Ectodermal cell (in vitro differentiated cells): Measurements from ENCODE around the gene ZMYND19.
"Not testable (repeated sequence)": the region's sequence is repeated elsewhere in the genome, so short reads cannot be mapped to it uniquely, and the experiment has no call there.

Experiments used
- H3K27ac ChIP-seq: 2 replicates; pipeline ENCODE4 v1.7.0; 2013; ENCODE audit warnings: mild to moderate bottlenecking, low read depth, low read length; ENCODE audit not compliant: insufficient read depth, poor library complexity, severe bottlenecking
- H3K27me3 ChIP-seq: 2 replicates; pipeline ENCODE4 v1.7.0; 2013; ENCODE audit warnings: mild to moderate bottlenecking, low read length; ENCODE audit not compliant: insufficient read depth, control insufficient read depth, poor library complexity, severe bottlenecking
- H3K36me3 ChIP-seq: one replicate; pipeline ENCODE4 v1.7.0; 2013; ENCODE audit warnings: low read length; ENCODE audit not compliant: control insufficient read depth, insufficient read depth
- H3K4me1 ChIP-seq: one replicate; pipeline ENCODE4 v1.7.0; 2013; ENCODE audit warnings: low read length; ENCODE audit not compliant: control insufficient read depth, insufficient read depth
- H3K4me3 ChIP-seq: 2 replicates; pipeline ENCODE4 v1.7.0; 2013; ENCODE audit warnings: low read depth, low read length, control low read depth; ENCODE audit not compliant: insufficient read depth
- H3K9me3 ChIP-seq: 2 replicates; pipeline ENCODE4 v1.7.0; 2013; ENCODE audit warnings: mild to moderate bottlenecking, low read length, moderate library complexity; ENCODE audit not compliant: control insufficient read depth
- WGBS, 2 experiments: methylation state at CpG; one replicate each; pipeline ENCODE4 v1.1.7; 2013; ENCODE audit warnings: missing lambda C conversion rate in 2 of 2; 5-methylcytosine and 5-hydroxymethylcytosine counted together

The ZMYND19 gene

DNA sequence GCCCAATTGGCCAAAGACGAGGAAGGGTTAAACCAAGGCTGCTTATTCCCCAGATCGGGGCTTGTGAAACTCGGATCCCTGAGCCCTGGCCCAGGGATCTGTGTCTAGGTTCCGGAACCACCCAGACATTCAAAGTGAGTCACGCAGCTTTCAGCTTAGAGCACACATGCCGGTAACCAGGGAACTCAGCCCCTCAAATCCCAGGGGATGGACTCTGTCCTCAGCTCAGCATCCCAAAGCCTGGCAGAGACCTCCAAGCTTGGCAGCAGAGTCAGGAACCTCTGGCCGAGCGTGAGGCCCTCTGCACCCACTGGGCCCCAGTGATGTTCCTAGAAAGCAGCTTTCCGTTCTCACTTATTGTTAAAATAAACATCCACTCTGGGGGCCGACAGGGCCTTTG, 45.2 kb downstream of the ZMYND19 start:
- no peaks in the 10 kb centered on the region for H3K36me3 ChIP-seq
- no peaks in the 10 kb centered on the region for H3K27me3 ChIP-seq
- H3K9me3 ChIP-seq = no peaks in the 10 kb centered on the region
- 89% methylated on average over 9 of the region's 10 CpGs for WGBS, 2 experiments
- no peak overlapping the region for H3K27ac ChIP-seq
- H3K4me1 ChIP-seq = peaks cover 6% of the 10 kb centered on the region
- H3K4me3 ChIP-seq = no peak overlapping the region

DNA sequence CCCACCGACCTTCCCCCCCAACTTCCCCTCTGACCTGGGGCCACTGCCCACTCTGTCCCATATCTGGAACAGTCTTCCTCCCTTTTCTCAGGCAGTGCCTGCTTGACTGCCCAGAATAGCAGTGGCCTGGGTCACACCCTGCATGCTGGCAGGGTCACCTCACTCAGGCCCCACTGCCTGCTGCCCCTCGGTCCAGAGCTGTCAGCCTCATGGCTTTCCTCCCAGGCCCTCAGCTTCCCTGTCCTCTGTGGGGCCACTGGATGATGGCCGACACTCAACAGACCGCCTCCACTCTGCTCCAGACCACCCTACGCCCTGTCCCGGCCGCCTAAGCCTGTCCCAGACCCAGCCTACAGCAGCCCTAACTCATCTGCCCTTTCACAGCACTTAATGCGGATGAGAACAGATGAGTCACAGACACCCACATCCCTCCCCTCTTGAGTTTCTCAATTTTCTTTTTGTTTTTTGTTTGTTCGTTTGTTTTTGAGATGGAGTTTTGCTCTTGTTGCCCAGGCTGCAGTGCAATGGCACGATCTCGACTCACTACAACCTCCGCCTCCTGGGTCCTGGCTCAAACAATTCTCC, 46.0 kb downstream of the ZMYND19 start:
- H3K27ac ChIP-seq = no peak overlapping the region
- H3K9me3 ChIP-seq = no peaks in the 10 kb centered on the region
- no peak overlapping the region for H3K4me3 ChIP-seq
- 90% methylated on average over 12 of the region's 12 CpGs for WGBS, 2 experiments
- no peaks in the 10 kb centered on the region for H3K27me3 ChIP-seq
- H3K4me1 ChIP-seq = no peaks in the 10 kb centered on the region
- H3K36me3 ChIP-seq = no peaks in the 10 kb centered on the region

DNA sequence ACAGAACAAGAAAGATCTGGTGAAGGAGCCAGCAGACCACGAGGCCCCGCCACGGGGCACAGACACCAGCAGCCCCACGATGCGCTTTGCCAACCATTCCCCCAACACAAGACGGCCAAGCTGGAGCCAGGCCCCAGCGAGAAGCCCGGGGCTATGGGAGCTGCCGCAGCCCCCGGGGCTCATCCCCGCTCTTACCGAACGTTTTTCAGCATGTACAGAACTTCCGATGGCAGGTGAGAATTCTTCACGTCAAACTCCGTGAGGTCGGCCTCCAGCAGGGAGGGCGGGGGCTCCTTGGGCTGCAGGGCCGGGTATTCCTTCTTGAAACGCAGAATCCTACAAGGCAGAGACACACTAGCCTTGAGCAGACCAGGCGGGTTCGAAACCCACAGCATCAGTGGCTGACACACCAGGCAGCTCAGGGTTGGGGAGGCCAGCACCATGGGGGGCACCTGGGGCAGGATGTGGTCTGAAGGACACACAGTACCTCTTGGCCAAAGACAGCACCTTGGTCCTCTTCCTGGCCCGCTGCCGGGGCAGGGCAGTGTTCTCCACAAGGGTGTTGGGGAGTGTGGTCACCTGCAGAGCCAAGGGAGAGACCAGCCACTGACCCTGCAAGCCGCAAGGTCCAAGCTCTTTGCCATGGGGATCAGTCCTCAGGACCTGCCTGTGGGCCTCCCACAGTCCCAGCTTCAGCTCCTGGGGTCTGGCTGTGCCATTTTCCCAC, 46.9 kb downstream of the ZMYND19 start:
- Histone ChIP-seq H3K9me3 (no peaks in the 10 kb centered on the region), H3K36me3 (no peaks in the 10 kb centered on the region), H3K27ac (no peak overlapping the region), H3K4me3 (no peak overlapping the region), H3K27me3 (no peaks in the 10 kb centered on the region), H3K4me1 (no peaks in the 10 kb centered on the region)
- 94% methylated on average over 25 of the region's 25 CpGs for WGBS, 2 experiments

DNA sequence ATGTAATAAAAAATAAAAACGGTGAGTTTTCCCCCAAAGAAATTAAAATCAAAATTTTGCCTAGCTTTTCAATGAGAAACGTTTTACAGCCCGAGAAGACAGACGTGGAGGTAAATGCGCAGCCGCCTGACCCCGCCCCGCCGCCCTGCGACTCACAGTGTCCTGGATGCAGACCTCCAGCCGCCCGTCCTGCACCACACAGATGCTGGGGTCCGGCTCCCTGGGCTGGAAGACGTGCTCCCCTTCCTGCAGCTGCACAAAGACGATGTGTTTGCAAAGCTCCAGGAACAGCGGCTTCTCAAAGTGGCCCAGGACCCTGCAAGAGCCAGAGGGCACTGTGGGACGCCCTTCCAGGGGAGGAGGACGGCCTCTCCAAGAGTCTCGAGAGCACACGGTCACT, 47.8 kb downstream of the ZMYND19 start:
- Histone ChIP-seq H3K9me3 (no peaks in the 10 kb centered on the region), H3K4me1 (no peaks in the 10 kb centered on the region), H3K4me3 (no peak overlapping the region), H3K27me3 (no peaks in the 10 kb centered on the region), H3K27ac (no peak overlapping the region), H3K36me3 (no peaks in the 10 kb centered on the region)
- WGBS, 2 experiments = 90 to 91% methylated on average over 20 of the region's 20 CpGs

DNA sequence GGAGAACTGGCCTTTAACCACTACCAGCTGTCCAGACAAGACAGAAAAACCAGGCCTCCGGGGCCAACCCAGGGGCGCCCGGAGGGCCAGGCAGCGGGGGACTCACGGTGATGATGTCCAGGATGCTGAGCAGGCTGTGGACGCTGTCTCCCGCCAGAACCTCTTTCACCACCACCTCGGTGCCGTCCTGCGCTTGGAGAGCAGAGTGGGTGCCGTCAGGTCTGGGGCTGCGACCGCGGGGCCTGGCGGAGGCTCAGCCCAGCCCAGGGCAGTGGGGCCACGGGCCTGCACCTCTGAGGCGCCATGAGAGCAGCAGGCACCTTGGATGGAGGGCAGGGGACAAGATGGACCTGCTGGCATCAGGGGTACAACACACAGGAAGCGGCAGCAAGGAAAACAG, 49.8 kb downstream of the ZMYND19 start:
- no peaks in the 10 kb centered on the region for H3K36me3 ChIP-seq
- WGBS, 2 experiments = 95 to 97% methylated on average over 18 of the region's 18 CpGs
- H3K27ac ChIP-seq = no peak overlapping the region
- H3K27me3 ChIP-seq = no peaks in the 10 kb centered on the region
- no peak overlapping the region for H3K4me3 ChIP-seq
- H3K4me1 ChIP-seq = no peaks in the 10 kb centered on the region
- no peaks in the 10 kb centered on the region for H3K9me3 ChIP-seq

DNA sequence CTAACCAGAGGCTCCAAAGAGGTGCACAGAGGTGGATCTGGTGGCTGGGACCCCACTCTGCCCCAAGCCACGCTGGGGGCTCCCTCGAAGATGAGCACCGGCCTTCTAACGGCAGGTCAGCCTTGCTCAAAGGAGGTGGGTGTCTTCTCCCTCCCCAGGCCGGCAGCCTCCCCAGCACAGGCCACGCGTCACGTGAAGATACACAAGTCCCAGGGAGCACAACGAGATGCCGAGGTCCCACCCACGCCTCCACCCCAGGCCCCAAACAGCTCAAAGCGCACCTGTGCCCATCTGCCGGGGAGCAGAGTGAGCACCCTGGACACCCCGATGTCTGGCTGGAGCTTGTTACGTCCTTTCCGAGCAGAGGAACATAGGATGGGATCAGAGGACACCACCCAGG, 52.3 kb downstream of the ZMYND19 start:
- no peak overlapping the region for H3K4me3 ChIP-seq
- no peaks in the 10 kb centered on the region for H3K36me3 ChIP-seq
- H3K27me3 ChIP-seq = no peaks in the 10 kb centered on the region
- no peaks in the 10 kb centered on the region for H3K9me3 ChIP-seq
- no peaks in the 10 kb centered on the region for H3K4me1 ChIP-seq
- H3K27ac ChIP-seq = no peak overlapping the region
- WGBS, 2 experiments = 96 to 97% methylated on average over 16 of the region's 16 CpGs

DNA sequence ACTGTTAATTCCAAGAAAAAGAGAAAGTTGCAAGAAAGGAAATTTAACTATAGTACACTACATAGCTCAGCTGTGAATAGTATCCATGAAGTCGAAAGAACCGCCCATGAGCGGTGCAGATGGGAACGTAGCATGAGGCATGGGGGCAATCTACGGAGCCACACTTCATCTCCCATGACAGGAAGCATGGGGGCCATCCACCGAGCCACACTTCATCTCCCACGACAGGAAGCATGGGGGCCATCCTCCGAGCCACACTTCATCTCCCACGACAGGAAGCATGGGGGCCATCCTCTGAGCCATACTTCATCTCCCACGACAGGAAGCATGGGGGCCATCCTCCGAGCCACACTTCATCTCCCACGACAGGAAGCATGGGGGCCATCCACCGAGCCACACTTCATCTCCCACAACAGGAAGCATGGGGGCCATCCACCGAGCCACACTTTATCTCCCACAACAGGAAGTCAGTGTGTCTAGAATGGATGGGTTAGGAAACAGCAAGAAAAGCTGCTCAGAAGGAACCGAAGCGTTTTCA, 53.6 kb downstream of the ZMYND19 start:
- 94 to 95% methylated on average over 16 of the region's 16 CpGs for WGBS, 2 experiments
- H3K9me3 ChIP-seq, H3K4me1 ChIP-seq, H3K4me3 ChIP-seq, H3K27ac ChIP-seq, H3K36me3 ChIP-seq, H3K27me3 ChIP-seq: not testable (repeated sequence)

DNA sequence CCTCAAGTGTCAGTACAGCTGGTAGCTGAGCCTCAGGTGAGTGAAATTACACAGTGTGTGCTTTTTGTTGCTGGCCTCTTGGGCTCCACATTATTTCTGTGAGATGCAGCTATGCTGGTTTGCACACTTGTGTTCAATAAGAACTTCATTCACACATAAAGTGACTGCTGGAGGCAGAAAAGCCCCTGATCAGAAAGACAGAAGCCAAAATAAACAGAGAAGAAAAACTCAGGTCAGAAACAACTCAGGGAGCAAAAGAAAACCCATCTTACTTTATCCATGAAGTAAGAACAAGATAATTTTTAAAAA, 55.2 kb downstream of the ZMYND19 start:
- Histone ChIP-seq H3K36me3 (no peaks in the 10 kb centered on the region), H3K4me1 (no peaks in the 10 kb centered on the region), H3K27ac (no peak overlapping the region), H3K9me3 (no peaks in the 10 kb centered on the region), H3K4me3 (no peak overlapping the region), H3K27me3 (no peaks in the 10 kb centered on the region)

DNA sequence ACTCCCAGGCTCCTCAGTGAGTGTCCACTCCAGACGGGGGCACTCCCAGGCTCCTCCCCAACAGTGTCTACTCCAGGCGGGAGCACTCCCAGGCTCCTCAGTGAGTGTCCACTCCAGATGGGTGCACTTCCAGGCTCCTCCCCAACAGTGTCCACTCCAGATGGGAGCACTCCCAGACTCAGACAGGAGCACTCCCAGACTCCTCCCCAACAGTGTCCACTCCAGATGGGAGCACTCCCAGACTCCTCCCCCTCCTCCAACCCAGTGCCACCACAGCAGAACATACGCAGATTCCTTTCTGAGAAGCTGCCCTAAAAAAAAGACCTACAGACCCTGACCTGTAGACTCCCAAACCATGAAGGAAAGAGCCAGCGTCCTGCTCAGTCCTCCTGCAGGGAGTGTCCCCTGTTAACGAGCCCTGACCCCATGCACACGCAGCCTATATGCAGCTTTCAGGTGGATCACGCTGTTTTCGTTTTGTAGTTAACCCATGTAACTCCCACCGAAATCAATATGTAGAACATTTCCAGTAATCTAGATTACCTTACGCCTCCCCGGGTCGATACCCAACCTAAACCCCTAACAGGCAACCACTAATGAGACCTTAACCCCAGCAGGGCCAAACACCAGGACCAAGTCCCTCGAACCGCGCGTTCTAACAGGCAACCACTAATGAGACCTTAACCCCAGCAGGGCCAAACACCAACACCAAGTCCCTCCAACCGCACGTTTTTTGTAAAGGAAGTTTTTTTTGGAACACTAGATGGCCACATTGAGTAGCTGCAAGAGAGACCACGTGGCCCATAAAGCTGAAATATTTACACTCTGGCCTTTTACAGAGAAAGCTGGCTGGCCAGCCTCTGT, 55.8 kb downstream of the ZMYND19 start:
- H3K27ac ChIP-seq = no peak overlapping the region
- no peaks in the 10 kb centered on the region for H3K27me3 ChIP-seq
- H3K9me3 ChIP-seq = no peaks in the 10 kb centered on the region
- no peaks in the 10 kb centered on the region for H3K4me1 ChIP-seq
- WGBS, 2 experiments = 69 to 70% methylated on average over 19 of the region's 19 CpGs
- no peaks in the 10 kb centered on the region for H3K36me3 ChIP-seq
- no peak overlapping the region for H3K4me3 ChIP-seq

DNA sequence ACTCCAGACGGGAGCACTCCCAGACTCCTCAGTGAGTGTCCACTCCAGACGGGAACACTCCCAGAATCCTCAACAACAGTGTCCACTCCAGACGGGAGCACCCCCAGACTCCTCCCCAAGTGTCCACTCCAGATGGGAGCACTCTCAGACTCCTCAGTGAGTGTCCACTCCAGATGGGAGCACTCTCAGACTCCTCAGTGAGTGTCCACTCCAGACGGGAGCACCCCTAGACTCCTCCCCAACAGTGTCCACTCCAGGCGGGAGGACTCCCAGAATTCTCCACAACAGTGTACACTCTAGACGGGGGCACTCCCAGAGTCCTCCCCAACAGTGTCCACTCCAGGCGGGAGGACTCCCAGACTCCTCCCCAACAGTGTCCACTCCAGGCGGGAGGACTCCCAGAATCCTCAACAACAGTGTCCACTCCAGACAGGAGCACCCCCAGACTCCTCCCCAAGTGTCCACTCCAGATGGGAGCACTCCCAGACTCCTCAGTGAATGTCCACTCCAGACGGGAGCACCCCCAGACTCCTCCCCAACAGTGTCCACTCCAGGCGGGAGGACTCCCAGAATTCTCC, 57.3 kb downstream of the ZMYND19 start:
- H3K36me3 ChIP-seq, H3K4me1 ChIP-seq, H3K27ac ChIP-seq, H3K27me3 ChIP-seq, H3K4me3 ChIP-seq, H3K9me3 ChIP-seq: not testable (repeated sequence)
- WGBS, 2 experiments = 89 to 93% methylated on average over 10 of the region's 10 CpGs
